Vagina (tissue), 2 donors: ENCODE results near the gene OSTN. TPM values are rescaled to one million over a fixed set of nuclear protein-coding genes. Genes with fewer than 3 reads are reported as not detected.

ENCODE experiments used
- DNase-seq, 2 donors: peaks; one replicate each; pipeline ENCODE4 v3.0.0-alpha.2; 2017; ENCODE audit errors: extremely low spot score in 2 of 2
- H3K27ac ChIP-seq: fragments of 200-600 bp; sonication (generic); one replicate; pipeline ENCODE4 v1.5.1; 2019
- H3K27me3 ChIP-seq: fragments of 200-600 bp; sonication (generic); one replicate; pipeline ENCODE4 v1.5.1; 2019
- H3K36me3 ChIP-seq, 2 donors: fragments of 200-600 bp; sonication (generic); one replicate each; pipeline ENCODE4 v1.5.1; 2017 to 2019
- H3K4me1 ChIP-seq: fragments of 200-600 bp; sonication (generic); one replicate; pipeline ENCODE4 v1.5.1; 2019
- H3K4me3 ChIP-seq, 2 donors: fragments of 200-600 bp; sonication (generic); 1 replicate in 1 of 2; 2 replicates in 1 of 2; pipeline ENCODE4 v1.5.1; 2016 to 2019
- H3K9me3 ChIP-seq: fragments of 200-600 bp; sonication (generic); one replicate; pipeline ENCODE4 v1.5.1; 2019
- POLR2A ChIP-seq, 2 donors: fragments of 450-650 bp; IDR thresholded peaks; one replicate each; pipeline ENCODE4 v1.6.1; 2017; ENCODE audit warnings: antibody characterized with exemption in 2 of 2, mild to moderate bottlenecking in 2 of 2, moderate library complexity in 2 of 2
- POLR2AphosphoS5 ChIP-seq, 2 donors: sonication (generic); formaldehyde crosslinking; IDR thresholded peaks; one replicate each; pipeline ENCODE4 v1.9.0; 2017; ENCODE audit warnings: antibody characterized with exemption in 2 of 2, mild to moderate bottlenecking in 2 of 2, low read depth in 1 of 2; ENCODE audit not compliant: insufficient read depth in 1 of 2
- intact Hi-C: fragments of 100-400 bp; cut with DNase I; formaldehyde crosslinking; loops from one replicate; pipeline ENCODE4 v1.15.1; 2023
- total RNA-seq: library from RNA; depleted of rRNA; stranded (reverse); fragments of >200 nt; gene quantifications from one replicate; pipeline ENCODE4 v1.2.3, GENCODE V29; 2016
- TF ChIP-seq, protein P1 (sequence below), 3 experiments: fragments of 450-650 bp in 2 of 3; fragments of 200-600 bp in 1 of 3; sonication (generic) in 1 of 3; IDR thresholded peaks; one replicate each; pipeline ENCODE4 v1.5.1; 2017 to 2019; ENCODE audit warnings: antibody characterized with exemption in 3 of 3, mild to moderate bottlenecking in 2 of 3, moderate library complexity in 2 of 3

The OSTN gene
- total RNA-seq, 1 donor from 2014 or later: not detected

DNA sequence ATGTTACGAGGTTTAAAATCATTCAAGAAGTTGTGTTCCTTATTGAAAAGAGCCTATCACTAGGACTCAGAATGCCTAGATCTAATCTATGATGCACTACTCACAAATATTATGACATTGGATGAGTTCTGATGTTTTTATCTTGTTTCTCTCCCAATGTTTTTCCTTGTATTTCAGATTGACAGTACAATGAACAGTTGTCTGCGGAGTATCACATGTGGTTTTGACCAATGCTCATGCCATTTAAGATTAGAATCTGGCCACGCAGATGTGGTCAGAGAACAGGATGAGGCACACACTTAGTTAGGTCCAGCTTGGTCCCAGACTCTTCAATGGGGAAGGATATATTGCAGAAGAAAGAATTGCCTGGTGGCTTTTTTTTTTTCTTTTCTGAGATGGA is 104.6 kb downstream of the OSTN start:
- no peaks in the 10 kb centered on the region for H3K9me3 ChIP-seq
- H3K27me3 ChIP-seq: no peaks in the 10 kb centered on the region
- TF ChIP-seq, protein P1, sequence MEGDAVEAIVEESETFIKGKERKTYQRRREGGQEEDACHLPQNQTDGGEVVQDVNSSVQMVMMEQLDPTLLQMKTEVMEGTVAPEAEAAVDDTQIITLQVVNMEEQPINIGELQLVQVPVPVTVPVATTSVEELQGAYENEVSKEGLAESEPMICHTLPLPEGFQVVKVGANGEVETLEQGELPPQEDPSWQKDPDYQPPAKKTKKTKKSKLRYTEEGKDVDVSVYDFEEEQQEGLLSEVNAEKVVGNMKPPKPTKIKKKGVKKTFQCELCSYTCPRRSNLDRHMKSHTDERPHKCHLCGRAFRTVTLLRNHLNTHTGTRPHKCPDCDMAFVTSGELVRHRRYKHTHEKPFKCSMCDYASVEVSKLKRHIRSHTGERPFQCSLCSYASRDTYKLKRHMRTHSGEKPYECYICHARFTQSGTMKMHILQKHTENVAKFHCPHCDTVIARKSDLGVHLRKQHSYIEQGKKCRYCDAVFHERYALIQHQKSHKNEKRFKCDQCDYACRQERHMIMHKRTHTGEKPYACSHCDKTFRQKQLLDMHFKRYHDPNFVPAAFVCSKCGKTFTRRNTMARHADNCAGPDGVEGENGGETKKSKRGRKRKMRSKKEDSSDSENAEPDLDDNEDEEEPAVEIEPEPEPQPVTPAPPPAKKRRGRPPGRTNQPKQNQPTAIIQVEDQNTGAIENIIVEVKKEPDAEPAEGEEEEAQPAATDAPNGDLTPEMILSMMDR (IDR thresholded peaks at IDR 0.05): no peak
- TF ChIP-seq POLR2AphosphoS5 (IDR thresholded peaks at IDR 0.05; ENCODE audit: insufficient read depth in 1 of 2, low read depth in 1 of 2) (no peak), POLR2A (IDR thresholded peaks at IDR 0.05) (no peak)
- H3K4me1 ChIP-seq: no peaks in the 10 kb centered on the region
- H3K36me3 ChIP-seq: no peaks in the 10 kb centered on the region
- intact Hi-C loops: no loop called here
- no peak overlapping the region for H3K27ac ChIP-seq
- H3K4me3 ChIP-seq: no peak overlapping the region
- DNase-seq: no peak

GRCh38 chr3:191306428-191306827 is 107.4 kb downstream of the OSTN start:
- Histone ChIP-seq H3K27me3 (no peaks in the 10 kb centered on the region), H3K4me3 (no peak overlapping the region), H3K36me3 (no peaks in the 10 kb centered on the region), H3K4me1 (no peaks in the 10 kb centered on the region), H3K27ac (no peak overlapping the region), H3K9me3 (no peaks in the 10 kb centered on the region)
- intact Hi-C loops: no loop called here
- TF ChIP-seq POLR2A (IDR thresholded peaks at IDR 0.05) (no peak), POLR2AphosphoS5 (IDR thresholded peaks at IDR 0.05; ENCODE audit: insufficient read depth in 1 of 2, low read depth in 1 of 2) (no peak)
- TF ChIP-seq, protein P1 (IDR thresholded peaks at IDR 0.05): no peak
- no peak for DNase-seq

GRCh38 chr3:191307341-191307740 is 108.3 kb downstream of the OSTN start:
- Histone ChIP-seq H3K36me3 (no peaks in the 10 kb centered on the region), H3K4me1 (no peaks in the 10 kb centered on the region), H3K9me3 (no peaks in the 10 kb centered on the region), H3K27ac (no peak overlapping the region), H3K27me3 (no peaks in the 10 kb centered on the region), H3K4me3 (no peak overlapping the region)
- intact Hi-C loops: no loop called here
- TF ChIP-seq, protein P1 (IDR thresholded peaks at IDR 0.05): no peak
- TF ChIP-seq POLR2AphosphoS5 (IDR thresholded peaks at IDR 0.05; ENCODE audit: insufficient read depth in 1 of 2, low read depth in 1 of 2) (no peak), POLR2A (IDR thresholded peaks at IDR 0.05) (no peak)
- no peak for DNase-seq

- Histone ChIP-seq H3K27ac (no peak overlapping the region), H3K9me3 (no peaks in the 10 kb centered on the region), H3K4me1 (no peaks in the 10 kb centered on the region), H3K4me3 (no peak overlapping the region), H3K27me3 (no peaks in the 10 kb centered on the region), H3K36me3 (no peaks in the 10 kb centered on the region)
- no peak for DNase-seq
- intact Hi-C loops: no loop called here
- TF ChIP-seq POLR2AphosphoS5 (IDR thresholded peaks at IDR 0.05; ENCODE audit: insufficient read depth in 1 of 2, low read depth in 1 of 2) (no peak), POLR2A (IDR thresholded peaks at IDR 0.05) (no peak)
- TF ChIP-seq, protein P1 (IDR thresholded peaks at IDR 0.05): no peak
These were observed 114.3 kb downstream of the OSTN start for GRCh38 chr3:191313296-191313695.

DNA sequence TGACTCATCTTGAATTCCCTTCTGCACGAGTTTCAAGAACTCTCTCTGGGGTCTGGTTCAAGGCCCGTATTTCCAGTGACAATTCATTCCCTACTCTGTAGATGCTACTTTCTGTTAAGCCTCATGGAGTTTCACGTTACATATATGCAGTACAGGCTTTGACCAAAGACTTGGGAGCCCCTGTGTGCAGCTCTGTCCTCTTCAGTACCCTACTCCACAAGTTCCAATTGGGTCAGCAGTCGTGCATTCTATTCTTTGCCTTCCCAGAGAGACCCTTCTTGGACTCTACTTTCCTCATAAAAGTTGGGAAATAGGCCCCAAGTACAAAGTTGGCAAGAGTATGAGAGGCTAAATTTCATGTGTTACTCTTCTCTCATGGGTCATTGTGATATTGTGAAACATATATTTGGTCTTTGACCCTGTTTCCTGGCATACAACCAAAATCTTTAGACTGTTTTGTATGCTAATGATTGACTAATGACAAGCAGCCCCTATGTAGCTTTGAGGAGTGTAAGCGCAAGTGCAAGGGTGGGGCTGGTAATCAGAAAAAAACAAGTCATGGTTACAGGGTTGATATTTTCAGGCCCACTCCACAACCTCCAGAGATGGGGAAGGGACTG is 115.2 kb downstream of the OSTN start:
- no peak for TF ChIP-seq POLR2A (IDR thresholded peaks at IDR 0.05)
- TF ChIP-seq POLR2AphosphoS5 (IDR thresholded peaks at IDR 0.05; ENCODE audit: insufficient read depth in 1 of 2, low read depth in 1 of 2): no peak
- TF ChIP-seq, protein P1 (IDR thresholded peaks at IDR 0.05): no peak
- H3K4me3 ChIP-seq: no peak overlapping the region
- intact Hi-C loops: no loop called here
- H3K36me3 ChIP-seq: no peaks in the 10 kb centered on the region
- no peaks in the 10 kb centered on the region for H3K9me3 ChIP-seq
- no peak overlapping the region for H3K27ac ChIP-seq
- no peak for DNase-seq
- H3K4me1 ChIP-seq: no peaks in the 10 kb centered on the region
- H3K27me3 ChIP-seq: no peaks in the 10 kb centered on the region
